Natural killer cell treated with Interleukin-12 subunit alpha and Interleukin-12 subunit beta and Interleukin-15 and Interleukin-18, amount 100 ng/mL, for 72 hours (primary cell): ENCODE measurements around the gene ZSCAN18. TPM values are rescaled to one million over a fixed set of nuclear protein-coding genes. Genes with fewer than 3 reads are reported as not detected.

Experiments used
- ATAC-seq, 2 donors: fragments of 150-1000 bp; cut with Tn5 transposase in 1 of 2; sonication (Bioruptor Pico), chemical (Tn5 transposase) in 1 of 2; 2 replicates each; pipeline ENCODE4 v1.10.0; 2021
- DNase-seq: peaks from one replicate; pipeline ENCODE4 v3.0.0; 2022; ENCODE audit warnings: low spot score
- H3K27ac Mint-ChIP-seq, 2 donors: 1 replicate in 1 of 2; 2 replicates in 1 of 2; pipeline ENCODE4 v1.8.0; 2022; ENCODE audit warnings: mixed read lengths in 2 of 2, mild to moderate bottlenecking in 1 of 2, moderate library complexity in 1 of 2
- H3K27me3 Mint-ChIP-seq, 2 donors: 1 replicate in 1 of 2; 2 replicates in 1 of 2; pipeline ENCODE4 v1.8.0; 2022; ENCODE audit warnings: mixed read lengths in 2 of 2
- H3K36me3 Mint-ChIP-seq: one replicate; pipeline ENCODE4 v1.8.0; 2022; ENCODE audit warnings: mixed read lengths
- H3K4me1 Mint-ChIP-seq, 2 donors: 1 replicate in 1 of 2; 2 replicates in 1 of 2; pipeline ENCODE4 v1.8.0; 2022; ENCODE audit warnings: low read depth in 2 of 2, mixed read lengths in 2 of 2, mild to moderate bottlenecking in 1 of 2
- H3K4me3 Mint-ChIP-seq: one replicate; pipeline ENCODE4 v1.8.0; 2022; ENCODE audit warnings: mixed read lengths
- H3K9me3 Mint-ChIP-seq: 2 replicates; pipeline ENCODE4 v1.8.0; 2022; ENCODE audit warnings: mixed read lengths
- total RNA-seq, 2 donors: library from RNA; stranded (reverse); gene quantifications; one replicate each; pipeline ENCODE4 v1.2.3, GENCODE V29; 2022

ZSCAN18 gene
- total RNA-seq, 2 donors from 2014 or later, result 9.7 to 22.2 TPM

GRCh38 chr19:58044886-58045285 is 53.1 kb downstream of the ZSCAN18 start:
- Mint-ChIP-seq H3K27me3 (no peaks in the 10 kb centered on the region), H3K36me3 (peaks cover 19% of the 10 kb centered on the region), H3K4me1 (no peaks in the 10 kb centered on the region), H3K27ac (no peak overlapping the region), H3K9me3 (peaks cover 17% of the 10 kb centered on the region), H3K4me3 (no peak overlapping the region)
- ATAC-seq (no peak), DNase-seq (no peak)

- H3K9me3 Mint-ChIP-seq, result peaks cover 15% of the 10 kb centered on the region
- ATAC-seq (no peak), DNase-seq (no peak)
- H3K4me3 Mint-ChIP-seq, result no peak overlapping the region
- H3K4me1 Mint-ChIP-seq, result no peaks in the 10 kb centered on the region
- no peaks in the 10 kb centered on the region for H3K27me3 Mint-ChIP-seq
- H3K27ac Mint-ChIP-seq, result no peak overlapping the region
- H3K36me3 Mint-ChIP-seq, result peaks cover 17% of the 10 kb centered on the region
Observed at GRCh38 chr19:58044391-58044790, 53.6 kb downstream of the ZSCAN18 start.

GRCh38 chr19:58042495-58043340 is 55.3 kb downstream of the ZSCAN18 start:
- Mint-ChIP-seq H3K27me3 (no peaks in the 10 kb centered on the region), H3K4me3 (no peak overlapping the region), H3K27ac (no peak overlapping the region), H3K36me3 (peaks cover 13% of the 10 kb centered on the region), H3K4me1 (no peaks in the 10 kb centered on the region), H3K9me3 (peaks cover 11% of the 10 kb centered on the region)
- ATAC-seq (no peak), DNase-seq (no peak)

- Mint-ChIP-seq H3K4me3 (no peak overlapping the region), H3K36me3 (peaks cover 7% of the 10 kb centered on the region), H3K27ac (no peak overlapping the region), H3K4me1 (no peaks in the 10 kb centered on the region), H3K9me3 (peaks cover 7% of the 10 kb centered on the region), H3K27me3 (peaks cover 0 to 7% of the 10 kb centered on the region in 2 donors)
- ATAC-seq (no peak), DNase-seq (no peak)
Observed at GRCh38 chr19:58040751-58041525, 57.1 kb downstream of the ZSCAN18 start.

- Mint-ChIP-seq H3K27me3 (peaks cover 10 to 18% of the 10 kb centered on the region in 2 donors), H3K4me3 (no peak overlapping the region), H3K27ac (no peak overlapping the region), H3K4me1 (peaks cover 6 to 7% of the 10 kb centered on the region in 2 donors), H3K9me3 (peaks cover 12% of the 10 kb centered on the region), H3K36me3 (peaks cover 13% of the 10 kb centered on the region)
- DNase-seq, result no peak
- ATAC-seq, result no peak
Observed at GRCh38 chr19:58038688-58039204, 59.3 kb downstream of the ZSCAN18 start.

- Mint-ChIP-seq H3K9me3 (peaks cover 12% of the 10 kb centered on the region), H3K36me3 (peaks cover 13% of the 10 kb centered on the region), H3K4me3 (no peak overlapping the region), H3K27me3 (peaks cover 10 to 18% of the 10 kb centered on the region in 2 donors), H3K4me1 (peaks cover 6 to 7% of the 10 kb centered on the region in 2 donors), H3K27ac (no peak overlapping the region)
- no peak for ATAC-seq
- DNase-seq, result no peak
Observed at GRCh38 chr19:58037927-58038687, 59.9 kb downstream of the ZSCAN18 start.

- peaks cover 10 to 20% of the 10 kb centered on the region in 2 donors for H3K27me3 Mint-ChIP-seq
- H3K4me3 Mint-ChIP-seq, result no peak overlapping the region
- H3K27ac Mint-ChIP-seq, result no peak overlapping the region
- ATAC-seq, result no peak
- H3K36me3 Mint-ChIP-seq, result peaks cover 9% of the 10 kb centered on the region
- DNase-seq, result no peak
- peaks cover 9% of the 10 kb centered on the region for H3K9me3 Mint-ChIP-seq
- H3K4me1 Mint-ChIP-seq, result peaks cover 6 to 7% of the 10 kb centered on the region in 2 donors
Observed at GRCh38 chr19:58035863-58036262, 62.2 kb downstream of the ZSCAN18 start.

- peaks cover 6 to 7% of the 10 kb centered on the region in 2 donors for H3K4me1 Mint-ChIP-seq
- H3K9me3 Mint-ChIP-seq, result peaks cover 11% of the 10 kb centered on the region
- ATAC-seq (no peak), DNase-seq (no peak)
- H3K27ac Mint-ChIP-seq, result no peak overlapping the region
- H3K4me3 Mint-ChIP-seq, result peak overlapping the region; percentile 54
- H3K27me3 Mint-ChIP-seq, result peaks cover 10 to 22% of the 10 kb centered on the region in 2 donors
- peaks cover 12% of the 10 kb centered on the region for H3K36me3 Mint-ChIP-seq
Observed at GRCh38 chr19:58034477-58034793, 63.6 kb downstream of the ZSCAN18 start.

Other genes with a start within 250 kb of the ZSCAN18 start
- gene ZNF587, start 248.4 kb downstream of the ZSCAN18 start, total RNA-seq, result 10 to 100 TPM; 34.5 to 72.5 TPM
- gene ZNF814, start 209.2 kb downstream of the ZSCAN18 start, total RNA-seq, result 10 to 100 TPM; 18.9 to 22.4 TPM
- gene ZNF417, start 181.6 kb downstream of the ZSCAN18 start, total RNA-seq, result 10 to 100 TPM; 19.8 to 26.6 TPM
- gene ZNF418, start 162.8 kb downstream of the ZSCAN18 start, total RNA-seq, result 1 to 10 TPM; 1.9 to 3.4 TPM
- 1 to 10 TPM; 2.7 to 6.9 TPM for gene ZNF256, start 150.5 kb downstream of the ZSCAN18 start, total RNA-seq
- gene C19orf18, start 123.7 kb downstream of the ZSCAN18 start, total RNA-seq, result under 1 TPM in 1 of 2 donors, not detected in 1; 0.74 TPM
- gene ZNF606, start 95.4 kb downstream of the ZSCAN18 start, total RNA-seq, result 1 to 10 TPM; 8.8 to 8.9 TPM
- not detected for gene ZSCAN1, start 64.2 kb downstream of the ZSCAN18 start, total RNA-seq
- 1 to 10 TPM in 1 of 2 donors, under 1 TPM in 1; 0.20 to 1.4 TPM for gene ZNF135, start 38.9 kb downstream of the ZSCAN18 start, total RNA-seq
- gene ZNF329, start 52.6 kb upstream of the ZSCAN18 start, total RNA-seq, result 1 to 10 TPM; 2.7 to 7.3 TPM
- gene ZNF274, start 84.8 kb upstream of the ZSCAN18 start, total RNA-seq, result 10 to 100 TPM; 20.4 to 31.7 TPM
- gene ZNF544, start 130.7 kb upstream of the ZSCAN18 start, total RNA-seq, result 10 to 100 TPM; 40.9 to 48.2 TPM
- gene ZNF8, start 180.7 kb upstream of the ZSCAN18 start, total RNA-seq, result 1 to 10 TPM; 3.6 to 4.2 TPM
- gene ERVK3-1, start 207.1 kb upstream of the ZSCAN18 start, total RNA-seq, result 10 to 100 TPM; 58.4 to 89.0 TPM
- gene ZSCAN22, start 228.8 kb upstream of the ZSCAN18 start, total RNA-seq, result 1 to 10 TPM; 5.9 to 6.1 TPM